HEK293 (cell line): ENCODE results near the gene GMEB2.
A peak's percentile ranks its signal among the peaks of the same experiment; 100 is the strongest.

Experiments
- CTCF ChIA-PET: fragments of 350-600 bp; formaldehyde crosslinking; extraction: SDS; loops from one replicate; lab custom pipeline; 2021; ENCODE audit warnings: antibody characterized with exemption; lab: Yijun Ruan, JAX
- POLR2A ChIA-PET: fragments of 300-600 bp; formaldehyde crosslinking; extraction: SDS; loops from one replicate; lab custom pipeline; 2020; ENCODE audit warnings: antibody characterized with exemption, inconsistent platforms; lab: Yijun Ruan, JAX
- H3K27ac ChIP-seq: fragments of 200-500 bp; sonication (Bioruptor generic); 2 replicates; pipeline ENCODE4 v1.5.1; 2014; ENCODE audit warnings: low read depth, low read length, control low read depth, inconsistent platforms; ENCODE audit errors: extremely low read depth
- H3K36me3 ChIP-seq, 2 experiments: fragments of 200-500 bp in 1 of 2; sonication (Bioruptor generic) in 1 of 2; 1 replicate in 1 of 2; 2 replicates in 1 of 2; pipeline ENCODE4 v1.5.1; 2014 to 2017; ENCODE audit warnings: inconsistent platforms in 2 of 2, low read length in 2 of 2; ENCODE audit not compliant: control insufficient read depth in 2 of 2, insufficient read depth in 1 of 2
- H3K4me1 ChIP-seq: fragments of 200-500 bp; sonication (Bioruptor generic); 2 replicates; pipeline ENCODE4 v1.5.1; 2014; ENCODE audit warnings: mild to moderate bottlenecking, low read length, inconsistent platforms; ENCODE audit not compliant: control insufficient read depth, insufficient read depth
- H3K4me3 ChIP-seq: 2 replicates; pipeline ENCODE4 v1.5.1; 2011; ENCODE audit warnings: low read depth, mild to moderate bottlenecking, control low read depth, low read length, moderate library complexity
- H3K9me3 ChIP-seq: fragments of 200-500 bp; sonication (Bioruptor generic); 2 replicates; pipeline ENCODE4 v1.5.1; 2014; ENCODE audit warnings: low read depth, low read length, inconsistent platforms; ENCODE audit not compliant: control insufficient read depth, insufficient read depth
- GLIS2 ChIP-seq: fragments of 450-650 bp; formaldehyde crosslinking; IDR thresholded peaks from 2 replicates; pipeline ENCODE4 v1.5.1; 2016; ENCODE audit warnings: missing biosample characterization, missing genetic modification characterization
- HOXD13 ChIP-seq: sonication (generic); formaldehyde crosslinking; IDR thresholded peaks from 2 replicates; pipeline ENCODE4 v1.8.0; 2022; ENCODE audit warnings: missing genetic modification reagents, borderline replicate concordance
- KLF1 ChIP-seq: fragments of 450-650 bp; formaldehyde crosslinking; IDR thresholded peaks from 2 replicates; pipeline ENCODE4 v1.5.1; 2016; ENCODE audit warnings: missing biosample characterization, missing genetic modification characterization
- KLF7 ChIP-seq: fragments of 450-650 bp; formaldehyde crosslinking; IDR thresholded peaks from 2 replicates; pipeline ENCODE4 v1.5.1; 2016; ENCODE audit warnings: missing biosample characterization, missing genetic modification characterization, borderline replicate concordance
- KLF8 ChIP-seq: fragments of 450-650 bp; formaldehyde crosslinking; IDR thresholded peaks from 2 replicates; pipeline ENCODE4 v1.5.1; 2016; ENCODE audit warnings: missing biosample characterization, missing genetic modification characterization
- OVOL3 ChIP-seq: fragments of 450-650 bp; formaldehyde crosslinking; IDR thresholded peaks from 2 replicates; pipeline ENCODE4 v1.5.1; 2016; ENCODE audit warnings: missing biosample characterization, missing genetic modification characterization
- SCRT1 ChIP-seq: fragments of 450-650 bp; formaldehyde crosslinking; IDR thresholded peaks from 2 replicates; pipeline ENCODE4 v1.5.1; 2016; ENCODE audit warnings: missing biosample characterization, missing genetic modification characterization, borderline replicate concordance
- SP7 ChIP-seq: fragments of 450-650 bp; formaldehyde crosslinking; IDR thresholded peaks from 2 replicates; pipeline ENCODE4 v1.5.1; 2016; ENCODE audit warnings: missing biosample characterization, missing genetic modification characterization
- YY2 ChIP-seq: fragments of 450-650 bp; formaldehyde crosslinking; IDR thresholded peaks from 2 replicates; pipeline ENCODE4 v1.5.1; 2016; ENCODE audit warnings: missing biosample characterization, missing genetic modification characterization
- ZBTB21 ChIP-seq: fragments of 450-650 bp; formaldehyde crosslinking; IDR thresholded peaks from 2 replicates; pipeline ENCODE4 v1.5.1; 2017; ENCODE audit warnings: missing biosample characterization, missing genetic modification characterization
- ZFP37 ChIP-seq: fragments of 450-650 bp; formaldehyde crosslinking; IDR thresholded peaks from 2 replicates; pipeline ENCODE4 v1.5.1; 2016; ENCODE audit warnings: missing biosample characterization, missing genetic modification characterization
- ZNF335 ChIP-seq: fragments of 450-650 bp; formaldehyde crosslinking; conservative IDR thresholded peaks from 2 replicates; pipeline ENCODE4 v1.5.1; 2016; ENCODE audit warnings: missing biosample characterization, missing genetic modification characterization
- ZNF423 ChIP-seq: fragments of 450-650 bp; formaldehyde crosslinking; IDR thresholded peaks from 2 replicates; pipeline ENCODE4 v1.5.1; 2016; ENCODE audit warnings: missing biosample characterization, missing genetic modification characterization
- ZNF529 ChIP-seq: fragments of 450-650 bp; formaldehyde crosslinking; IDR thresholded peaks from 2 replicates; pipeline ENCODE4 v1.5.1; 2017; ENCODE audit warnings: missing genetic modification characterization, missing biosample characterization; ENCODE audit not compliant: insufficient replicate concordance
- TF ChIP-seq, protein P1 (sequence below): fragments of 450-650 bp; formaldehyde crosslinking; IDR thresholded peaks from 2 replicates; pipeline ENCODE4 v1.5.1; 2016; ENCODE audit warnings: missing biosample characterization, missing genetic modification characterization
- TF ChIP-seq, protein P2 (sequence below): fragments of 450-650 bp; formaldehyde crosslinking; optimal IDR thresholded peaks from 2 replicates; pipeline ENCODE3; 2016; ENCODE audit warnings: missing biosample characterization, mild to moderate bottlenecking, missing genetic modification characterization
- TF ChIP-seq, protein P3 (sequence below): fragments of 450-650 bp; formaldehyde crosslinking; IDR thresholded peaks from 2 replicates; pipeline ENCODE4 v1.5.1; 2016; ENCODE audit warnings: missing biosample characterization, missing genetic modification characterization
- TF ChIP-seq, protein P4 (sequence below): fragments of 450-650 bp; formaldehyde crosslinking; IDR thresholded peaks from 2 replicates; pipeline ENCODE4 v1.5.1; 2016; ENCODE audit warnings: missing biosample characterization, missing genetic modification characterization
- TF ChIP-seq, protein P5 (sequence below): fragments of 450-650 bp; formaldehyde crosslinking; IDR thresholded peaks from 2 replicates; pipeline ENCODE4 v1.5.1; 2016; ENCODE audit warnings: missing biosample characterization, missing genetic modification characterization
- TF ChIP-seq, protein P6 (sequence below): fragments of 450-650 bp; formaldehyde crosslinking; IDR thresholded peaks from 2 replicates; pipeline ENCODE4 v1.5.1; 2016; ENCODE audit warnings: missing biosample characterization, missing genetic modification characterization

Gene GMEB2

DNA sequence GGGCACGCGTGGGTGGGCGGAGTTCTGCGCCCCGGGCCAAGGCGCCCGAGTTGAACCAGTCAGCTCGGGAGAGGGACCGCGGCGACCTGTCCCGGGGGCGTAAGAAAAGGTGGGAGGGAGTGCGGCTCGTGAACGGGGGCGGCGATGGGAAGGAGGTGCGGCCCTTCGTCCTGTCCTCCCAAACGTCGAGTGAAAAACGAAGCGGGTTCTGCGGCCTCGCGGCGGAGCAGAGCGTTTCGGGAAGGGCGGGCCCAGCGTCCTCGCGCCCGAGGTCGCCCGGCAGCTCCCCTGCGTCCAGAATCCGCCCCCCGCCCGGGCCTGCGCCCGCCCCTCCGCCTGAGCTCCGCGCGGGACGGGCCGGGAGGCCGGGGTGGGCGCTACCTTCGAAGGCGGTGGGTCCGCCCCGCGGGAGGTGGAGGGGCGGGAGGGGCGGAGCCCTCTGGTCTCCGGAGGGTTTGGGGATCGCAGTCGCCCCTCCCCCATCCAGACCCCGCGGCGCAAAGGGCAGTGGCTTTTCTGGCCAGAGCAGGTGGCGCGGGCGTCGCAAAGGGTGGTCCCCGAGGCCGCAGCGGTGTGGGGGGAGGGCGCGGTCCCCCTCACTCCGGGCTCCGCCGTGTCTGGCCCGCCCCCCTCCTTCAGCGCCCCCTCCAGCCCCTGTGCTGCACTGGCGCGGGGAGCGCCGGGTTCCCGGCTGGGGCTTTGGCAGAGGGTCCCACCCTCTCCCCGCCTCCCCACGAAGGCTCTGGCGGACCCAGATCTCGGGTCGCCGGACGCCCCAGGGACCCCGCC, 25.5 kb upstream of the GMEB2 start (continued):
- TF ChIP-seq, protein P1, sequence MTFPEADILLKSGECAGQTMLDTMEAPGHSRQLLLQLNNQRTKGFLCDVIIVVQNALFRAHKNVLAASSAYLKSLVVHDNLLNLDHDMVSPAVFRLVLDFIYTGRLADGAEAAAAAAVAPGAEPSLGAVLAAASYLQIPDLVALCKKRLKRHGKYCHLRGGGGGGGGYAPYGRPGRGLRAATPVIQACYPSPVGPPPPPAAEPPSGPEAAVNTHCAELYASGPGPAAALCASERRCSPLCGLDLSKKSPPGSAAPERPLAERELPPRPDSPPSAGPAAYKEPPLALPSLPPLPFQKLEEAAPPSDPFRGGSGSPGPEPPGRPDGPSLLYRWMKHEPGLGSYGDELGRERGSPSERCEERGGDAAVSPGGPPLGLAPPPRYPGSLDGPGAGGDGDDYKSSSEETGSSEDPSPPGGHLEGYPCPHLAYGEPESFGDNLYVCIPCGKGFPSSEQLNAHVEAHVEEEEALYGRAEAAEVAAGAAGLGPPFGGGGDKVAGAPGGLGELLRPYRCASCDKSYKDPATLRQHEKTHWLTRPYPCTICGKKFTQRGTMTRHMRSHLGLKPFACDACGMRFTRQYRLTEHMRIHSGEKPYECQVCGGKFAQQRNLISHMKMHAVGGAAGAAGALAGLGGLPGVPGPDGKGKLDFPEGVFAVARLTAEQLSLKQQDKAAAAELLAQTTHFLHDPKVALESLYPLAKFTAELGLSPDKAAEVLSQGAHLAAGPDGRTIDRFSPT (tag by site-specific recombination) = peak; percentile 35; the same call in 1 of the 2 replicates
- TF ChIP-seq ZNF335 (tag by site-specific recombination) (peak; percentile 61; the same call in 1 of the 2 replicates), KLF7 (peak; percentile 28), SCRT1 (tag by site-specific recombination) (no peak), HOXD13 (CRISPR knock-in tag) (no peak), KLF8 (peak; percentile 51; the same call in 1 of the 2 replicates), ZBTB21 (no peak), ZNF529 (tag by site-specific recombination) (no peak), OVOL3 (tag by site-specific recombination) (no peak), ZNF423 (tag by site-specific recombination) (peak; percentile 34), YY2 (tag by site-specific recombination) (no peak)
- TF ChIP-seq, protein P2, sequence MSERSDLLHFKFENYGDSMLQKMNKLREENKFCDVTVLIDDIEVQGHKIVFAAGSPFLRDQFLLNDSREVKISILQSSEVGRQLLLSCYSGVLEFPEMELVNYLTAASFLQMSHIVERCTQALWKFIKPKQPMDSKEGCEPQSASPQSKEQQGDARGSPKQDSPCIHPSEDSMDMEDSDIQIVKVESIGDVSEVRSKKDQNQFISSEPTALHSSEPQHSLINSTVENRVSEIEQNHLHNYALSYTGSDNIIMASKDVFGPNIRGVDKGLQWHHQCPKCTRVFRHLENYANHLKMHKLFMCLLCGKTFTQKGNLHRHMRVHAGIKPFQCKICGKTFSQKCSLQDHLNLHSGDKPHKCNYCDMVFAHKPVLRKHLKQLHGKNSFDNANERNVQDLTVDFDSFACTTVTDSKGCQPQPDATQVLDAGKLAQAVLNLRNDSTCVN (tag by site-specific recombination) = peak; percentile 82

DNA sequence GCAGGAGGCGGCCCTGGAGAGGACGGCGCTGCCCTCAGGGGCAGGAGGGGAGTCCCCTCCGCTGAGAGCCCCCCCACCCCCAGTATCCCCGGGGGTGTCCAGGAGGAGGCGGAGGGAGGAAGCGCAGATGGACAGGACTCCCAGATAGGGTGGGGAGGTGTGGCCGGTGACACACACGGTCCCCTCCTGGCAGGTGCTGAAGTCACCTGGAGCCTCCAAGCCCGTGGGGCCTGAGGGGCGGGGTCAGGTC, 25.0 kb upstream of the GMEB2 start:
- H3K27ac ChIP-seq = no peak overlapping the region
- TF ChIP-seq, protein P3, sequence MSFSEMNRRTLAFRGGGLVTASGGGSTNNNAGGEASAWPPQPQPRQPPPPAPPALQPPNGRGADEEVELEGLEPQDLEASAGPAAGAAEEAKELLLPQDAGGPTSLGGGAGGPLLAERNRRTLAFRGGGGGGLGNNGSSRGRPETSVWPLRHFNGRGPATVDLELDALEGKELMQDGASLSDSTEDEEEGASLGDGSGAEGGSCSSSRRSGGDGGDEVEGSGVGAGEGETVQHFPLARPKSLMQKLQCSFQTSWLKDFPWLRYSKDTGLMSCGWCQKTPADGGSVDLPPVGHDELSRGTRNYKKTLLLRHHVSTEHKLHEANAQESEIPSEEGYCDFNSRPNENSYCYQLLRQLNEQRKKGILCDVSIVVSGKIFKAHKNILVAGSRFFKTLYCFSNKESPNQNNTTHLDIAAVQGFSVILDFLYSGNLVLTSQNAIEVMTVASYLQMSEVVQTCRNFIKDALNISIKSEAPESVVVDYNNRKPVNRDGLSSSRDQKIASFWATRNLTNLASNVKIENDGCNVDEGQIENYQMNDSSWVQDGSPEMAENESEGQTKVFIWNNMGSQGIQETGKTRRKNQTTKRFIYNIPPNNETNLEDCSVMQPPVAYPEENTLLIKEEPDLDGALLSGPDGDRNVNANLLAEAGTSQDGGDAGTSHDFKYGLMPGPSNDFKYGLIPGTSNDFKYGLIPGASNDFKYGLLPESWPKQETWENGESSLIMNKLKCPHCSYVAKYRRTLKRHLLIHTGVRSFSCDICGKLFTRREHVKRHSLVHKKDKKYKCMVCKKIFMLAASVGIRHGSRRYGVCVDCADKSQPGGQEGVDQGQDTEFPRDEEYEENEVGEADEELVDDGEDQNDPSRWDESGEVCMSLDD = peak; percentile 65
- no peak for TF ChIP-seq ZFP37 (tag by site-specific recombination)
- TF ChIP-seq, protein P4, sequence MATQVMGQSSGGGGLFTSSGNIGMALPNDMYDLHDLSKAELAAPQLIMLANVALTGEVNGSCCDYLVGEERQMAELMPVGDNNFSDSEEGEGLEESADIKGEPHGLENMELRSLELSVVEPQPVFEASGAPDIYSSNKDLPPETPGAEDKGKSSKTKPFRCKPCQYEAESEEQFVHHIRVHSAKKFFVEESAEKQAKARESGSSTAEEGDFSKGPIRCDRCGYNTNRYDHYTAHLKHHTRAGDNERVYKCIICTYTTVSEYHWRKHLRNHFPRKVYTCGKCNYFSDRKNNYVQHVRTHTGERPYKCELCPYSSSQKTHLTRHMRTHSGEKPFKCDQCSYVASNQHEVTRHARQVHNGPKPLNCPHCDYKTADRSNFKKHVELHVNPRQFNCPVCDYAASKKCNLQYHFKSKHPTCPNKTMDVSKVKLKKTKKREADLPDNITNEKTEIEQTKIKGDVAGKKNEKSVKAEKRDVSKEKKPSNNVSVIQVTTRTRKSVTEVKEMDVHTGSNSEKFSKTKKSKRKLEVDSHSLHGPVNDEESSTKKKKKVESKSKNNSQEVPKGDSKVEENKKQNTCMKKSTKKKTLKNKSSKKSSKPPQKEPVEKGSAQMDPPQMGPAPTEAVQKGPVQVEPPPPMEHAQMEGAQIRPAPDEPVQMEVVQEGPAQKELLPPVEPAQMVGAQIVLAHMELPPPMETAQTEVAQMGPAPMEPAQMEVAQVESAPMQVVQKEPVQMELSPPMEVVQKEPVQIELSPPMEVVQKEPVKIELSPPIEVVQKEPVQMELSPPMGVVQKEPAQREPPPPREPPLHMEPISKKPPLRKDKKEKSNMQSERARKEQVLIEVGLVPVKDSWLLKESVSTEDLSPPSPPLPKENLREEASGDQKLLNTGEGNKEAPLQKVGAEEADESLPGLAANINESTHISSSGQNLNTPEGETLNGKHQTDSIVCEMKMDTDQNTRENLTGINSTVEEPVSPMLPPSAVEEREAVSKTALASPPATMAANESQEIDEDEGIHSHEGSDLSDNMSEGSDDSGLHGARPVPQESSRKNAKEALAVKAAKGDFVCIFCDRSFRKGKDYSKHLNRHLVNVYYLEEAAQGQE = peak; percentile 40; the same call in 1 of the 2 replicates
- TF ChIP-seq SP7 = peak; percentile 24; the same call in 1 of the 2 replicates
- TF ChIP-seq, protein P5, sequence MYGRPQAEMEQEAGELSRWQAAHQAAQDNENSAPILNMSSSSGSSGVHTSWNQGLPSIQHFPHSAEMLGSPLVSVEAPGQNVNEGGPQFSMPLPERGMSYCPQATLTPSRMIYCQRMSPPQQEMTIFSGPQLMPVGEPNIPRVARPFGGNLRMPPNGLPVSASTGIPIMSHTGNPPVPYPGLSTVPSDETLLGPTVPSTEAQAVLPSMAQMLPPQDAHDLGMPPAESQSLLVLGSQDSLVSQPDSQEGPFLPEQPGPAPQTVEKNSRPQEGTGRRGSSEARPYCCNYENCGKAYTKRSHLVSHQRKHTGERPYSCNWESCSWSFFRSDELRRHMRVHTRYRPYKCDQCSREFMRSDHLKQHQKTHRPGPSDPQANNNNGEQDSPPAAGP (tag by site-specific recombination) = peak; percentile 85; the same call in 1 of the 2 replicates
- TF ChIP-seq KLF1 (tag by site-specific recombination) = peak; percentile 62
- TF ChIP-seq, protein P6, sequence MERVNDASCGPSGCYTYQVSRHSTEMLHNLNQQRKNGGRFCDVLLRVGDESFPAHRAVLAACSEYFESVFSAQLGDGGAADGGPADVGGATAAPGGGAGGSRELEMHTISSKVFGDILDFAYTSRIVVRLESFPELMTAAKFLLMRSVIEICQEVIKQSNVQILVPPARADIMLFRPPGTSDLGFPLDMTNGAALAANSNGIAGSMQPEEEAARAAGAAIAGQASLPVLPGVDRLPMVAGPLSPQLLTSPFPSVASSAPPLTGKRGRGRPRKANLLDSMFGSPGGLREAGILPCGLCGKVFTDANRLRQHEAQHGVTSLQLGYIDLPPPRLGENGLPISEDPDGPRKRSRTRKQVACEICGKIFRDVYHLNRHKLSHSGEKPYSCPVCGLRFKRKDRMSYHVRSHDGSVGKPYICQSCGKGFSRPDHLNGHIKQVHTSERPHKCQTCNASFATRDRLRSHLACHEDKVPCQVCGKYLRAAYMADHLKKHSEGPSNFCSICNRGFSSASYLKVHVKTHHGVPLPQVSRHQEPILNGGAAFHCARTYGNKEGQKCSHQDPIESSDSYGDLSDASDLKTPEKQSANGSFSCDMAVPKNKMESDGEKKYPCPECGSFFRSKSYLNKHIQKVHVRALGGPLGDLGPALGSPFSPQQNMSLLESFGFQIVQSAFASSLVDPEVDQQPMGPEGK (tag by site-specific recombination) = peak; percentile 76
- TF ChIP-seq, protein P1 (tag by site-specific recombination) = peak; percentile 18; the same call in 1 of the 2 replicates
- peak; percentile 48 for TF ChIP-seq GLIS2

More for the DNA sequence above, 25.0 kb upstream of the GMEB2 start:
- Histone ChIP-seq H3K9me3 (no peaks in the 10 kb centered on the region), H3K4me3 (0 out of 2 replicates have a peak overlapping the region, but pooled peaks have one; percentile 2), H3K4me1 (no peaks in the 10 kb centered on the region; the same call in 1 of the 2 replicates), H3K36me3 (no peaks in the 10 kb centered on the region)
- ChIA-PET POLR2A (interaction anchor here (0.6 to 0.9 kb wide), 4 partner anchors 10 to 213 kb away, joined by 3 to 4 read pairs (median 4); partner anchors contain the start of genes GMEB2 and TPD52L2), CTCF (interaction anchor here (0.7 to 1.3 kb wide), 2 partner anchors 10 to 428 kb away, joined by 3 read pairs; no protein-coding TSS in a partner anchor)
